Gastrocnemius medialis (tissue), 4 donors: Measurements from ENCODE around the gene HSD17B13. TPM values are rescaled to one million over a fixed set of nuclear protein-coding genes. Genes with fewer than 3 reads are reported as not detected.

ENCODE experiments used
- ATAC-seq, 2 donors: fragments of 150-250 bp; one replicate each; pipeline ENCODE4 v1.9.1; 2016
- DNase-seq, 2 donors: peaks; one replicate each; pipeline ENCODE4 v3.0.0-alpha.2; 2019
- H3K27ac ChIP-seq, 4 donors: fragments of 200-600 bp; sonication (generic); 1 replicate in 1 of 4; 2 replicates in 3 of 4; pipeline ENCODE4 v1.5.1; 2016 to 2018; ENCODE audit warnings: mild to moderate bottlenecking in 2 of 4, moderate library complexity in 1 of 4
- H3K27me3 ChIP-seq, 3 donors: fragments of 200-600 bp; sonication (generic) in 2 of 3; 1 replicate in 1 of 3; 2 replicates in 2 of 3; pipeline versions ENCODE4 v1.5.1 to v1.6.0; 2016 to 2019; ENCODE audit warnings: mild to moderate bottlenecking in 1 of 3, moderate library complexity in 1 of 3
- H3K36me3 ChIP-seq, 2 donors: fragments of 200-600 bp; sonication (generic) in 1 of 2; one replicate each; pipeline ENCODE4 v1.5.1; 2017 to 2018
- H3K4me1 ChIP-seq, 2 donors: fragments of 200-600 bp; sonication (generic) in 1 of 2; one replicate each; pipeline ENCODE4 v1.5.1; 2016 to 2017; ENCODE audit warnings: mild to moderate bottlenecking in 2 of 2
- H3K4me3 ChIP-seq, 4 donors: fragments of 200-600 bp; sonication (generic) in 3 of 4; 1 replicate in 1 of 4; 2 replicates in 3 of 4; pipeline ENCODE4 v1.5.1; 2016 to 2019; ENCODE audit warnings: mild to moderate bottlenecking in 2 of 4
- H3K9me3 ChIP-seq, 3 donors: fragments of 200-600 bp; sonication (generic) in 2 of 3; 1 replicate in 1 of 3; 2 replicates in 2 of 3; pipeline ENCODE4 v1.5.1; 2016 to 2019
- POLR2A ChIP-seq, 2 donors: fragments of 450-650 bp; IDR thresholded peaks; one replicate each; pipeline ENCODE4 v1.6.1; 2017; ENCODE audit warnings: antibody characterized with exemption in 2 of 2, mild to moderate bottlenecking in 2 of 2, moderate library complexity in 2 of 2
- in situ Hi-C, 4 donors: fragments of 200-750 bp; cut with MboI; loops; one replicate each; pipeline versions ENCODE4 v1.15.0 to v1.8.0; 2017; ENCODE audit warnings: low sequenced_read_pairs in 4 of 4
- intact Hi-C: fragments of 100-400 bp; cut with DNase I; formaldehyde crosslinking; loops from one replicate; pipeline ENCODE4 v1.15.1; 2023; ENCODE audit warnings: low total_unique reads
- total RNA-seq, 4 donors: library from RNA; depleted of rRNA; stranded (reverse); fragments of >200 nt; gene quantifications; one replicate each; pipeline versions ENCODE4 v1.1.0 to v1.2.3, GENCODE V29; 2016
- TF ChIP-seq, protein P1 (sequence below), 5 experiments: fragments of 450-650 bp in 3 of 5; fragments of 200-600 bp in 2 of 5; sonication (generic) in 2 of 5; IDR thresholded peaks in 4 of 5; conservative IDR thresholded peaks in 1 of 5; 1 replicate in 4 of 5; 2 replicates in 1 of 5; pipeline ENCODE4 v1.5.1; 2016 to 2019; ENCODE audit warnings: antibody characterized with exemption in 5 of 5, mild to moderate bottlenecking in 3 of 5, moderate library complexity in 3 of 5

Gene HSD17B13
- total RNA-seq, 4 donors from 2014 or later, result 0.13 to 0.58 (median 0.28) TPM

DNA sequence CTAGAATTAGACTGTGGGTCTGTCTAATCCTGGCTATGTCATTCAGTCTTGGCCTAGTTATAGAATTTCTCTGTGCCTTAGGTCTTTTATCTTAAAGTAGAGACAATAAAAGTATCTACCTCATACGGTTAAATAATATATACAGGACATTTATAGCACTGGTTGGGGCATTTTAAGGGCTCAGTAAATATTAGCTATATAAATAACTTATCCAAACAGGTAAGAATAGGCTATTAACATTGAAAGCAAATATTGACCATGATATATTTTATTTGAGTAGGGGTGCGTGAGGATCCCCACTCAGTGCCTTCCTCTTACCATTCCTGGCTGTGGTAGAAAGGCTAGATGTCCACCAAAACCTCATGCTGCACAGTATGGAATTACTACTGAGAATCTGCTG lies 47.4 kb downstream of the HSD17B13 start:
- intact Hi-C loops, result no loop called here
- Histone ChIP-seq H3K27ac (no peak overlapping the region), H3K4me3 (no peak overlapping the region), H3K4me1 (no peaks in the 10 kb centered on the region), H3K27me3 (no peaks in the 10 kb centered on the region), H3K9me3 (no peaks in the 10 kb centered on the region), H3K36me3 (no peaks in the 10 kb centered on the region)
- DNase-seq, result no peak
- TF ChIP-seq POLR2A (IDR thresholded peaks at IDR 0.05), result no peak
- TF ChIP-seq, protein P1, sequence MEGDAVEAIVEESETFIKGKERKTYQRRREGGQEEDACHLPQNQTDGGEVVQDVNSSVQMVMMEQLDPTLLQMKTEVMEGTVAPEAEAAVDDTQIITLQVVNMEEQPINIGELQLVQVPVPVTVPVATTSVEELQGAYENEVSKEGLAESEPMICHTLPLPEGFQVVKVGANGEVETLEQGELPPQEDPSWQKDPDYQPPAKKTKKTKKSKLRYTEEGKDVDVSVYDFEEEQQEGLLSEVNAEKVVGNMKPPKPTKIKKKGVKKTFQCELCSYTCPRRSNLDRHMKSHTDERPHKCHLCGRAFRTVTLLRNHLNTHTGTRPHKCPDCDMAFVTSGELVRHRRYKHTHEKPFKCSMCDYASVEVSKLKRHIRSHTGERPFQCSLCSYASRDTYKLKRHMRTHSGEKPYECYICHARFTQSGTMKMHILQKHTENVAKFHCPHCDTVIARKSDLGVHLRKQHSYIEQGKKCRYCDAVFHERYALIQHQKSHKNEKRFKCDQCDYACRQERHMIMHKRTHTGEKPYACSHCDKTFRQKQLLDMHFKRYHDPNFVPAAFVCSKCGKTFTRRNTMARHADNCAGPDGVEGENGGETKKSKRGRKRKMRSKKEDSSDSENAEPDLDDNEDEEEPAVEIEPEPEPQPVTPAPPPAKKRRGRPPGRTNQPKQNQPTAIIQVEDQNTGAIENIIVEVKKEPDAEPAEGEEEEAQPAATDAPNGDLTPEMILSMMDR (IDR thresholded peaks at IDR 0.05 in 4 of 5, conservative IDR thresholded peaks at IDR 0.05 in 1 of 5), result no peak
- in situ Hi-C loops, result no loop called here
- no peak for ATAC-seq

DNA sequence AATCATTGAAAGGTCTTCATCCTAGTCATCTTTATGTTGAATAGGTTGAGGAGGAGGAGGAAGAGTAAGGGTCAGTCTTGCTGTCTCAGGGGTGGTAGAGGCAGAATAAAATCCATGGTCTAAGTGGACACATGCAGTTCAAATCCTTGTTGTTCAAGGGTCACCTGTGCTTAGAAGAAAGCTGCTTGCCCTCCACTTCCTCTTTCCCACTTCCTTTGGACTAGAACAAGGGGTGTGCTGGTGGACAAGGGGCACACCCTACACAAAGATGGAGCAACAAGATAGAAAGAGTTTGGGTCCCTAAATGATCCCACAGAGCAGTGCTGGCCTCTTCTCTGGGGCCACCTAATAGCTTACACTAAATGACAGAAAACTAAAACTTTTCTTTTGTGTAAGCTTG lies 47.9 kb downstream of the HSD17B13 start:
- TF ChIP-seq POLR2A (IDR thresholded peaks at IDR 0.05), result no peak
- TF ChIP-seq, protein P1 (IDR thresholded peaks at IDR 0.05 in 4 of 5, conservative IDR thresholded peaks at IDR 0.05 in 1 of 5), result no peak
- intact Hi-C loops, result no loop called here
- Histone ChIP-seq H3K27ac (no peak overlapping the region), H3K9me3 (no peaks in the 10 kb centered on the region), H3K4me1 (no peaks in the 10 kb centered on the region), H3K36me3 (no peaks in the 10 kb centered on the region), H3K27me3 (no peaks in the 10 kb centered on the region), H3K4me3 (no peak overlapping the region)
- in situ Hi-C loops, result no loop called here
- DNase-seq (no peak), ATAC-seq (no peak)

DNA sequence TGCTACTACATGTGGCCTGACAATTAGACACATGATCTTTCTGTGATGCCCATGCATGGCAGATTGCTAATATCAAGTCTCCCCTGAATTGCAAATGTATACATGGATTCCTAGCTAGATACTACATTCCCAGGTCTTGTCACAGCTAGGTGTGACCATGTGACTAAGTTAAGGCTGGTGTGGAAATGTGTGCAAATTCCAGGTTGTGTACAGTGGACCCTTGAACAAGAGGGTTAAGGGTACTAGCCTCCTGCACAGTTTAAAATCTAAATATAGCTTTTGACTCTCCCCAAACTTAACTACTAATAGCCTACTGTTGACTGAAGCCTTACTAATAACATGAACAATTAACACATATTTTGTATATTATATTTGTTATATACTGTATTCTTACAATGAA lies 48.4 kb downstream of the HSD17B13 start:
- H3K27me3 ChIP-seq, result no peaks in the 10 kb centered on the region
- no peaks in the 10 kb centered on the region for H3K4me1 ChIP-seq
- ATAC-seq (no peak), DNase-seq (no peak)
- no peaks in the 10 kb centered on the region for H3K36me3 ChIP-seq
- TF ChIP-seq, protein P1 (IDR thresholded peaks at IDR 0.05 in 4 of 5, conservative IDR thresholded peaks at IDR 0.05 in 1 of 5), result no peak
- TF ChIP-seq POLR2A (IDR thresholded peaks at IDR 0.05), result no peak
- no peak overlapping the region for H3K27ac ChIP-seq
- in situ Hi-C loops (no loop called here), intact Hi-C loops (no loop called here)
- H3K9me3 ChIP-seq, result no peaks in the 10 kb centered on the region
- H3K4me3 ChIP-seq, result no peak overlapping the region

DNA sequence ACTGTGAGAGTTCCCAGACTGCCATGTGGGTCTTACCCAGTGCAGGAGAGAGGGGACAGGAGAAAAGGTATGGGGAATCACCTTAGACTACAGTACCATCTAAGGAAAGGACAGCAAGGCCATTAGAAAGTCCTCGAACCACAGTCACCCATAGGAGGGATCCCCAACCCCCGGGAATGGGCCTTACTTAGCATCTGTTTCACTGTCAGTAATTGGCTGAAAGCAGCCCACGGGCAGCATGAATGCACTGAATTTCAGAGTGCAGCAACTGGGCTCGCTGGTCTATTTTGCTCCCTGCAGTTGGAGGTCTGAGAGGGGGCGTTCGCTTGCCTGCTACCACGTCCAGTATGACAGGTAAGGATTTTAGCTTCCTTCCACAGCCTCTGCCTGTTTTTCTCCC lies 51.9 kb downstream of the HSD17B13 start:
- intact Hi-C loops (no loop called here), in situ Hi-C loops (no loop called here)
- no peaks in the 10 kb centered on the region for H3K36me3 ChIP-seq
- H3K27ac ChIP-seq, result no peak overlapping the region
- H3K9me3 ChIP-seq, result no peaks in the 10 kb centered on the region
- DNase-seq, result no peak
- H3K27me3 ChIP-seq, result no peaks in the 10 kb centered on the region
- no peaks in the 10 kb centered on the region for H3K4me1 ChIP-seq
- no peak for ATAC-seq
- H3K4me3 ChIP-seq, result no peak overlapping the region
- TF ChIP-seq, protein P1 (IDR thresholded peaks at IDR 0.05 in 4 of 5, conservative IDR thresholded peaks at IDR 0.05 in 1 of 5), result no peak
- TF ChIP-seq POLR2A (IDR thresholded peaks at IDR 0.05), result no peak

DNA sequence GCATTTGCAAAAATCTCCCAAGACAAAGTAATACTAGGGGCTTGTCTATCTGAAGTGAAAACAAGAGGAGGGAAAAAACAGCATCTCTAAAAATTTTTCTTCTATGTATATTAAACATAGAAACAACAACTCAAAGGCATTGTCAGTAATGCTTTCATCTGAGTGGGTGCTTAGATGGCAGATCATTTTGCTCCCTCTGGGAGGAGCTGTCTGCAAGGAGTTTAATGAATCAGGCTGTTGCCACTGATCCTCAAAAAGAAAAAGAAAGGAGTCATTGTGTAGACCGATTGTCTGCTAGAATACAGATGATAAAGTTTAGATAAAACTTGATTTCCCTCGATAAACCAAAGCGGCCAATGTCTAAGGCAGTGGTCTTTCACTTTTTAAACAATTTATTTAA lies 52.5 kb downstream of the HSD17B13 start:
- Histone ChIP-seq H3K27ac (no peak overlapping the region), H3K36me3 (no peaks in the 10 kb centered on the region), H3K27me3 (no peaks in the 10 kb centered on the region), H3K4me3 (no peak overlapping the region), H3K4me1 (no peaks in the 10 kb centered on the region), H3K9me3 (no peaks in the 10 kb centered on the region)
- TF ChIP-seq POLR2A (IDR thresholded peaks at IDR 0.05), result no peak
- TF ChIP-seq, protein P1 (IDR thresholded peaks at IDR 0.05 in 4 of 5, conservative IDR thresholded peaks at IDR 0.05 in 1 of 5), result peak in 2 of 5 experiments; percentile 21 to 31
- DNase-seq (no peak), ATAC-seq (no peak)
- in situ Hi-C loops, result no loop called here
- intact Hi-C loops, result no loop called here
